Cardiac muscle cell (in vitro differentiated cells and primary cell): ENCODE data around the gene THADA. TPM values are rescaled to one million over a fixed set of nuclear protein-coding genes. Genes with fewer than 3 reads are reported as not detected.

ENCODE experiments used
- DNase-seq, 2 donors: peaks; one replicate each; pipeline versions ENCODE4 v3.0.0 to v3.0.0-alpha.2; 2010 to 2017; ENCODE audit warnings: low read depth in 1 of 2, low spot score in 1 of 2
- H3K27ac ChIP-seq: fragments of 200-600 bp; sonication (generic); 2 replicates; pipeline ENCODE4 v1.5.1; 2016
- H3K27me3 ChIP-seq: fragments of 200-600 bp; sonication (generic); 2 replicates; pipeline ENCODE4 v1.6.0; 2016; ENCODE audit warnings: control low read depth
- H3K36me3 ChIP-seq: fragments of 200-600 bp; sonication (generic); 2 replicates; pipeline ENCODE4 v1.5.1; 2016; ENCODE audit warnings: control low read depth
- H3K4me1 ChIP-seq: fragments of 200-600 bp; sonication (generic); 2 replicates; pipeline ENCODE4 v1.8.1; 2017; ENCODE audit warnings: low read depth, mild to moderate bottlenecking, mixed run types
- H3K4me3 ChIP-seq: fragments of 200-600 bp; sonication (generic); 2 replicates; pipeline ENCODE4 v1.5.1; 2016; ENCODE audit warnings: mild to moderate bottlenecking
- H3K9me3 ChIP-seq: fragments of 200-600 bp; sonication (generic); 2 replicates; pipeline ENCODE4 v1.5.1; 2017; ENCODE audit warnings: low read depth, mild to moderate bottlenecking, control low read depth
- polyA plus RNA-seq: library from polyadenylated mRNA; unstranded; fragments of >200 nt; fragmentation: Nextera tagmentation; extraction: Ambion mirVana; gene quantifications from 2 replicates; pipeline ENCODE4 v1.2.1, GENCODE V29; 2016
- total RNA-seq: library from RNA; depleted of rRNA; stranded (reverse); fragments of >200 nt; gene quantifications from 2 replicates; pipeline ENCODE4 v1.2.3, GENCODE V29; 2016
- TF ChIP-seq, protein P1 (sequence below): IDR thresholded peaks from 2 replicates; pipeline ENCODE4 v1.5.1; 2012; ENCODE audit warnings: low read depth, mild to moderate bottlenecking, low read length

The THADA gene
- total and polyA plus RNA-seq, 2 experiments from 2014 or later, result 11.9 to 17.3 TPM

DNA sequence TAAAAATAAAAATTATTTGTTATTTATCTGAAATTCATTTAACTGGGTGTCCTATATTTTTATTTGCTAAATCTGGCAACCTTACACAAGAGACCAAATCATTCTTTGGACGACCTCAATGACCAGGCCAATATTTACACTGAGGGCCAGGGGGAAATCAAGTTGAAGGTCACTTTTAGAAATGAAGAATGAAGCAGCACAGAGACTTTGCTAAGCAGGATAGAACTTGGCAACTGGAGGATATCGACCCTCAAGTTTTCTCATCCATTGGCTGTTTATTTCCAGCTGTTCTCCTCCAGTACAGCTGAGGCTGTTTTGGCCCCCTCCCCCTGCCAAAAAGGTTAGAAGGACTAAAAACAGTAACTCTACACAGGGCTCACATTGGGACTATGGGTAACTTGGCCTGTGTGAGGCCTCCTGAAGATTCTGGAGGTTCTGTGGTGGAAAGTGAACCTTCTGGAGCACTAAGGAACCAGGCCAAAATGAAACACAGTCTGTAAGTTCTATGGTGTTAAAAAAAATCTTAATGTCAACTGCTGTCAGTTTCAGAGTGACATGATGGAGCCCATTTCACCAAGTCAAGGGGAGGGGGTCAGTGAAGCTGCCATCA lies 337.2 kb downstream of the THADA start:
- no peak for DNase-seq
- Histone ChIP-seq H3K36me3 (no peaks in the 10 kb centered on the region), H3K4me3 (no peak overlapping the region), H3K4me1 (peaks cover 24% of the 10 kb centered on the region), H3K9me3 (no peaks in the 10 kb centered on the region), H3K27ac (no peak overlapping the region), H3K27me3 (no peaks in the 10 kb centered on the region)
- TF ChIP-seq, protein P1, sequence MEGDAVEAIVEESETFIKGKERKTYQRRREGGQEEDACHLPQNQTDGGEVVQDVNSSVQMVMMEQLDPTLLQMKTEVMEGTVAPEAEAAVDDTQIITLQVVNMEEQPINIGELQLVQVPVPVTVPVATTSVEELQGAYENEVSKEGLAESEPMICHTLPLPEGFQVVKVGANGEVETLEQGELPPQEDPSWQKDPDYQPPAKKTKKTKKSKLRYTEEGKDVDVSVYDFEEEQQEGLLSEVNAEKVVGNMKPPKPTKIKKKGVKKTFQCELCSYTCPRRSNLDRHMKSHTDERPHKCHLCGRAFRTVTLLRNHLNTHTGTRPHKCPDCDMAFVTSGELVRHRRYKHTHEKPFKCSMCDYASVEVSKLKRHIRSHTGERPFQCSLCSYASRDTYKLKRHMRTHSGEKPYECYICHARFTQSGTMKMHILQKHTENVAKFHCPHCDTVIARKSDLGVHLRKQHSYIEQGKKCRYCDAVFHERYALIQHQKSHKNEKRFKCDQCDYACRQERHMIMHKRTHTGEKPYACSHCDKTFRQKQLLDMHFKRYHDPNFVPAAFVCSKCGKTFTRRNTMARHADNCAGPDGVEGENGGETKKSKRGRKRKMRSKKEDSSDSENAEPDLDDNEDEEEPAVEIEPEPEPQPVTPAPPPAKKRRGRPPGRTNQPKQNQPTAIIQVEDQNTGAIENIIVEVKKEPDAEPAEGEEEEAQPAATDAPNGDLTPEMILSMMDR, result no peak

DNA sequence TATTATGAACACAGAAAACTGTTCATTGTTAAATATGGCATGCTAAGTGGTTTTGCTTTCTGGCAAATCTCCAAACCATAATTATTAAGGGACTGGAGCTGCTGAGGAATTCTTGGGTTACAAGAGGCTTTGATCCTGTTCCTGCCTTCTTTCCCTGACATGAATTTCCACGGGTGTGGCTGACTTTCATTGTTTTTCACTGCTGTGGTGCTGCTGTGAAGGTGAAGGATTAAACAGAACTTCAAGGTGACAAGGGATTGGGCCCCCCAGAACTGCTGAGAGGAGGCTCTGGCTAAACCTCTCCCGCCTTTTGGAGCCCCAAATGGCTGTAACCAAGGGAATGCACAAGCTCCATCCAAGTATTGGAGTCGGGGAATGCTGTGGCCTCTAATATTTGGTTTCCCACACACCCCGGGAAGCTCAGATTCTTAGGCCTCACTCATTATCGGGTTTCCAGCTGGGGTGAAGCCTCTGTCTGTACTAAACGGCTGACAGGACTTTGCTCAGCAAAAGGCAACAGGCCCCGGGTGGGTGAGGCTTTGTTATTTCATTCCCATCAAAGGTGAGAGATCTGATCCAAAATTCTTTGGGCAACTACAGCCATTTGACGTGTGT lies 340.4 kb downstream of the THADA start:
- H3K9me3 ChIP-seq, result no peaks in the 10 kb centered on the region
- H3K4me1 ChIP-seq, result peaks cover 29% of the 10 kb centered on the region
- H3K27ac ChIP-seq, result peak overlapping the region; percentile 56
- no peaks in the 10 kb centered on the region for H3K27me3 ChIP-seq
- H3K36me3 ChIP-seq, result no peaks in the 10 kb centered on the region
- TF ChIP-seq, protein P1, result no peak
- peak in 1 of 2 donors; percentile 32 for DNase-seq
- no peak overlapping the region for H3K4me3 ChIP-seq

DNA sequence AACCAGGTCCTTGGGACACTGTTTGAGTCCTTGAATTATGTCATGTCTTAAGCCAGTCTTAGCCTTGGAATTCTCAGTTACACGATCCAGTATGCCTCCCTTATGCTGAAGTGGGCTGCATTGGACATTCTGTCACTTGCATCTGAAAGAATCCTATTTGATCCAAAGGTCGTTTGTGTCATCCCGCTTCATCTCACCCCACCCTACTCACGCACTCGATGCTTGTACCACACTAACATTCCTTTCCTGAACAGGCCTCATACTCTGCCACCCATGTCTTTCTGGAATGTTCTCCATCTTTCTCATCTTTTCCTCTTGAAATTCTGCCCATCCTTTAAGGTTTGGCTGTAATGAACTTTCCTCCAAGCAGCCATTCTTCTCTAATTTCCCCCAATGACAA lies 341.5 kb downstream of the THADA start:
- H3K36me3 ChIP-seq, result no peaks in the 10 kb centered on the region
- no peak overlapping the region for H3K4me3 ChIP-seq

DNA sequence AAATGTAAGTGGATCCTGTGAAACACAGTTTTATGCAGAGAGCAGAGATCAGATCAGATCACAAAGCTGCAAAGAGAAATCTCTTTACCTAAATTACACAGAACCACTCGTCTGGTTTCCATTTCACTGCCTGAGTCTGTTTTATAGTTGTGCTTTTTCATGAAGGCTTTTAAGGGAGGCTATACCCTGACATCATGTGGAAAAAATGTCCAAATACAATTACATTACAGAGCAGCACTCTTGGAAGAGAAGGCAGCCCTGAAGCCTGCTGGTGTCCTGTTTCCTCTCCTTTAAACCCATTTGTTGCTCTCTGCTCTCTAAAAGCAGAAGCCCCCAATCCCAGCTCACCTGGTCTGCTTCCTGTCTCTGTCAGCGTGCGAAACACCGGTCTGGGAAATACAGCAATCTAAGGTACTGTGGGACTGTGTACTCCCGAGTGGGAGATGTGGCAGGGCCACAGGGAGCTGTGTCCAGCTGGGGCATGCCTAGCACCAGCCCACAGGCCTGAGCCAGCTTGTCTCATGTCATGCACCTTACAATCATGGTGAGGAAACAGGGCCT lies 344.6 kb downstream of the THADA start:
- H3K4me1 ChIP-seq, result peaks cover 29% of the 10 kb centered on the region
- TF ChIP-seq, protein P1, result no peak
- H3K9me3 ChIP-seq, result no peaks in the 10 kb centered on the region
- no peaks in the 10 kb centered on the region for H3K27me3 ChIP-seq
- H3K4me3 ChIP-seq, result no peak overlapping the region
- H3K27ac ChIP-seq, result peak overlapping the region; percentile 68
- H3K36me3 ChIP-seq, result no peaks in the 10 kb centered on the region
- peak; percentile 32 to 65 for DNase-seq

More for the DNA sequence above, 341.5 kb downstream of the THADA start:
- H3K9me3 ChIP-seq, result no peaks in the 10 kb centered on the region
- no peaks in the 10 kb centered on the region for H3K27me3 ChIP-seq
- TF ChIP-seq, protein P1, result no peak
- no peak for DNase-seq
- H3K27ac ChIP-seq, result no peak overlapping the region
- H3K4me1 ChIP-seq, result peaks cover 29% of the 10 kb centered on the region

DNA sequence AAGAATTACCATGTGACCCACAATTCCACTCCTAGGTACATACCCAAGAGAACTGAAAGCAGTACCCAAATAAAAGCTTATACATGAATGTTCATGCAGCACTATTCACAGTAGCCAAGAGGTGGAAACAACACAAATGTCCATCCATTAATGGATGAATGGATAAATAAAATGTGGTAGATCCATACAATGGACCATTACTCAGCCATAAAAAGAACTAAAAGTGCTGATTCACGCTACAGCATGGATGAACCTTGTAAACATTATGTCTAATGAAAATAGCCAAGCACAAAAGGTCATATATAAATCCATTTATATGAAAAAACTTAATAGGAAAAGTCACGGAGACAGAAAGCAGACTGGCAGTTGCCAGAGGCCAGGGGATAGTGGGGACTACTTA lies 345.8 kb downstream of the THADA start:
- peaks cover 16% of the 10 kb centered on the region for H3K4me1 ChIP-seq
- DNase-seq, result no peak
- no peaks in the 10 kb centered on the region for H3K9me3 ChIP-seq
- H3K27me3 ChIP-seq, result no peaks in the 10 kb centered on the region
- H3K36me3 ChIP-seq, result no peaks in the 10 kb centered on the region
- no peak overlapping the region for H3K4me3 ChIP-seq
- no peak overlapping the region for H3K27ac ChIP-seq
- TF ChIP-seq, protein P1, result no peak
